Ovary (tissue), 3 donors: ENCODE measurements around the gene PRKG1.

Source experiments
- CTCF ChIP-seq, 3 donors: fragments of 450-650 bp in 2 of 3; fragments of 200-600 bp in 1 of 3; IDR thresholded peaks; one replicate each; pipeline versions ENCODE4 v1.5.1 to v1.8.0; 2016 to 2022; ENCODE audit warnings: antibody characterized with exemption in 3 of 3, mild to moderate bottlenecking in 1 of 3
- POLR2A ChIP-seq: fragments of 450-650 bp; IDR thresholded peaks from one replicate; pipeline ENCODE4 v1.6.1; 2017; ENCODE audit warnings: antibody characterized with exemption, mild to moderate bottlenecking, moderate library complexity
- donor health status: DM: no; HTN: no; CAD: no.

- TF ChIP-seq POLR2A (no peak), CTCF (IDR thresholded peaks at IDR 0.05) (no peak)
Observed at GRCh38 chr10:51117794-51118193, 43.5 kb downstream of the PRKG1 start.
